CD4-positive, CD25-positive, alpha-beta regulatory T cell (primary cell): ENCODE data around the gene ACRBP. TPM values are rescaled to one million over a fixed set of nuclear protein-coding genes. Genes with fewer than 3 reads are reported as not detected.

Experiments used
- polyA plus RNA-seq, 4 donors: library from polyadenylated mRNA; unstranded; fragments of 300-500 nt; fragmentation: Illumina TruSeq; gene quantifications; one replicate each; pipeline ENCODE4 v1.2.3, GENCODE V29; 2021
- total RNA-seq: library from RNA; stranded (reverse); gene quantifications from one replicate; pipeline ENCODE4 v1.2.3, GENCODE V29; 2022

ACRBP gene
- total and polyA plus RNA-seq, 5 donors from 2014 or later, result 0.41 to 13.7 TPM; not detected in 3

Other genes with a start within 250 kb of the ACRBP start
- gene CD27, start 202.5 kb downstream of the ACRBP start, total RNA-seq, result 156 TPM
- 100 to 1,000 TPM; 547 to 707 (median 641) TPM for gene CD27, start 202.5 kb downstream of the ACRBP start, polyA plus RNA-seq
- gene TAPBPL, start 195.4 kb downstream of the ACRBP start, total RNA-seq, result 28.0 TPM
- 10 to 100 TPM; 34.8 to 72.7 (median 46.9) TPM for gene TAPBPL, start 195.4 kb downstream of the ACRBP start, polyA plus RNA-seq
- gene VAMP1, start 176.8 kb downstream of the ACRBP start, total RNA-seq, result 67.3 TPM
- gene VAMP1, start 176.8 kb downstream of the ACRBP start, polyA plus RNA-seq, result 10 to 100 TPM in 3 of 4 donors, 1 to 10 TPM in 1; 9.8 to 16.1 (median 13.5) TPM
- 40.5 TPM for gene MRPL51, start 154.2 kb downstream of the ACRBP start, total RNA-seq
- 100 to 1,000 TPM; 243 to 372 (median 253) TPM for gene MRPL51, start 154.2 kb downstream of the ACRBP start, polyA plus RNA-seq
- gene NCAPD2, start 153.3 kb downstream of the ACRBP start, total RNA-seq, result 32.8 TPM
- gene NCAPD2, start 153.3 kb downstream of the ACRBP start, polyA plus RNA-seq, result 10 to 100 TPM; 21.5 to 29.1 (median 26.3) TPM
- gene GAPDH, start 112.9 kb downstream of the ACRBP start, total RNA-seq, result 669 TPM
- gene GAPDH, start 112.9 kb downstream of the ACRBP start, polyA plus RNA-seq, result 1,000 to 10,000 TPM; 1,962 to 2,973 (median 2,405) TPM
- gene IFFO1, start 91.4 kb downstream of the ACRBP start, total RNA-seq, result 46.6 TPM
- 10 to 100 TPM in 1 of 4 donors, 1 to 10 TPM in 3; 5.6 to 10.4 (median 8.3) TPM for gene IFFO1, start 91.4 kb downstream of the ACRBP start, polyA plus RNA-seq
- gene NOP2, start 79.1 kb downstream of the ACRBP start, total RNA-seq, result 77.5 TPM
- 10 to 100 TPM; 13.2 to 34.0 (median 22.5) TPM for gene NOP2, start 79.1 kb downstream of the ACRBP start, polyA plus RNA-seq
- gene CHD4, start 40.1 kb downstream of the ACRBP start, total RNA-seq, result 474 TPM
- 10 to 100 TPM; 32.2 to 43.4 (median 38.8) TPM for gene CHD4, start 40.1 kb downstream of the ACRBP start, polyA plus RNA-seq
- gene LPAR5, start 11.5 kb downstream of the ACRBP start, total RNA-seq, result 7.0 TPM
- 10 to 100 TPM in 1 of 4 donors, 1 to 10 TPM in 3; 6.6 to 17.3 (median 8.6) TPM for gene LPAR5, start 11.5 kb downstream of the ACRBP start, polyA plus RNA-seq
- gene ING4, start 15.7 kb upstream of the ACRBP start, total RNA-seq, result 34.6 TPM
- 10 to 100 TPM; 70.5 to 90.6 (median 82.4) TPM for gene ING4, start 15.7 kb upstream of the ACRBP start, polyA plus RNA-seq
- gene ZNF384, start 41.9 kb upstream of the ACRBP start, total RNA-seq, result 68.3 TPM
- gene ZNF384, start 41.9 kb upstream of the ACRBP start, polyA plus RNA-seq, result 10 to 100 TPM; 13.4 to 25.3 (median 19.6) TPM
- gene PIANP, start 53.4 kb upstream of the ACRBP start, total RNA-seq, result not detected
- gene PIANP, start 53.4 kb upstream of the ACRBP start, polyA plus RNA-seq, result under 1 TPM in 1 of 4 donors, not detected in 3; 0.13 TPM
- gene COPS7A, start 76.6 kb upstream of the ACRBP start, total RNA-seq, result 20.7 TPM
- gene COPS7A, start 76.6 kb upstream of the ACRBP start, polyA plus RNA-seq, result 10 to 100 TPM; 37.8 to 48.4 (median 42.6) TPM
- 101 TPM for gene MLF2, start 105.7 kb upstream of the ACRBP start, total RNA-seq
- 100 to 1,000 TPM; 104 to 124 (median 114) TPM for gene MLF2, start 105.7 kb upstream of the ACRBP start, polyA plus RNA-seq
- 15.0 TPM for gene PTMS, start 118.9 kb upstream of the ACRBP start, total RNA-seq
- 1 to 10 TPM; 1.3 to 3.9 (median 2.5) TPM for gene PTMS, start 118.9 kb upstream of the ACRBP start, polyA plus RNA-seq
- gene LAG3, start 125.1 kb upstream of the ACRBP start, total RNA-seq, result 8.2 TPM
- gene LAG3, start 125.1 kb upstream of the ACRBP start, polyA plus RNA-seq, result 10 to 100 TPM in 2 of 4 donors, 1 to 10 TPM in 2; 6.3 to 12.6 (median 11.0) TPM
- 224 TPM for gene CD4, start 142.1 kb upstream of the ACRBP start, total RNA-seq
- 100 to 1,000 TPM; 312 to 330 (median 324) TPM for gene CD4, start 142.1 kb upstream of the ACRBP start, polyA plus RNA-seq
- gene GPR162, start 174.4 kb upstream of the ACRBP start, total RNA-seq, result not detected
- gene GPR162, start 174.4 kb upstream of the ACRBP start, polyA plus RNA-seq, result not detected
- gene P3H3, start 181.0 kb upstream of the ACRBP start, total RNA-seq, result 1.4 TPM
- gene P3H3, start 181.0 kb upstream of the ACRBP start, polyA plus RNA-seq, result 1 to 10 TPM in 1 of 4 donors, under 1 TPM in 2, not detected in 1; 0.64 to 1.2 (median 1.00) TPM
- gene GNB3, start 193.5 kb upstream of the ACRBP start, total RNA-seq, result not detected
- gene GNB3, start 193.5 kb upstream of the ACRBP start, polyA plus RNA-seq, result not detected
- 1.9 TPM for gene CDCA3, start 203.9 kb upstream of the ACRBP start, total RNA-seq
- 1 to 10 TPM; 1.7 to 4.0 (median 2.1) TPM for gene CDCA3, start 203.9 kb upstream of the ACRBP start, polyA plus RNA-seq
- gene USP5, start 204.7 kb upstream of the ACRBP start, total RNA-seq, result 63.5 TPM
- 10 to 100 TPM; 44.4 to 57.0 (median 48.4) TPM for gene USP5, start 204.7 kb upstream of the ACRBP start, polyA plus RNA-seq
- gene TPI1, start 220.1 kb upstream of the ACRBP start, total RNA-seq, result 153 TPM
- 100 to 1,000 TPM; 493 to 633 (median 527) TPM for gene TPI1, start 220.1 kb upstream of the ACRBP start, polyA plus RNA-seq
- gene SPSB2, start 225.9 kb upstream of the ACRBP start, total RNA-seq, result 8.2 TPM
- gene SPSB2, start 225.9 kb upstream of the ACRBP start, polyA plus RNA-seq, result 10 to 100 TPM in 3 of 4 donors, 1 to 10 TPM in 1; 8.0 to 19.2 (median 13.2) TPM